Measurements from ENCODE around the gene RASSF4.

DNA sequence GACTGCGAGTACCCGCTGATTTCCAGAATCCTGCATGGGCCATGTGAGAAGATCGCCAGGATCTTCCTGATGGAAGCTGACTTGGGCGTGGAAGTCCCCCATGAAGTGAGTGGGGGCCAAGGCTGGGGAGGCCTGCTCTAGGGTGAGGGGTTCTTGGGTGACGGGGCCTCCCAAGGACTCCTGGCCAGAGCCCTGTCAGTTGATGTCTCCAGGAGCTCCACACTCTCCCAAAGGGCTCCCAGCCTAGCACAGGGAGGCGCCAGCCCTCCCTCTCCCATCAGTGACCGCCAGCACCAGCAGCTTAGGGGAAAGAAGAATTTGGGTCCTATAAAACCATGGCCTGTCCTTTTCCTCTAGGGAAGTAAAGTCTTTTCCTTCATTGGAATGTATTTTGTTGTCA lies 31.4 kb downstream of the RASSF4 start:
- TF ChIP-seq CTCF (IDR thresholded peaks at IDR 0.05) (no peak), POLR2A (IDR thresholded peaks at IDR 0.05) (no peak)

Measured in body of pancreas (tissue), 4 donors.